ENCODE results near the gene CEMIP2.
A peak's percentile ranks its signal among the peaks of the same experiment; 100 is the strongest.
"Not testable (repeated sequence)": the region's sequence is repeated elsewhere in the genome, so short reads cannot be mapped to it uniquely, and the experiment has no call there.

Gene CEMIP2

GRCh38 chr9:71706176-71706575 lies 62.1 kb downstream of the CEMIP2 start:
- no peak for DNase-seq (ENCODE audit: low read depth)

GRCh38 chr9:71704796-71705195 lies 63.5 kb downstream of the CEMIP2 start:
- DNase-seq (ENCODE audit: low read depth): no peak

- no peak for DNase-seq (ENCODE audit: low read depth)
Measured at GRCh38 chr9:71703172-71703872, 65.0 kb downstream of the CEMIP2 start.

- no peak for DNase-seq (ENCODE audit: low read depth)
Measured at GRCh38 chr9:71697882-71698281, 70.4 kb downstream of the CEMIP2 start.

- no peak for DNase-seq (ENCODE audit: low read depth)
Measured at GRCh38 chr9:71694332-71694731, 74.0 kb downstream of the CEMIP2 start.

GRCh38 chr9:71693607-71694006 lies 74.7 kb downstream of the CEMIP2 start:
- DNase-seq (ENCODE audit: low read depth): no peak

GRCh38 chr9:71692337-71692736 lies 76.0 kb downstream of the CEMIP2 start:
- no peak for DNase-seq (ENCODE audit: low read depth)

GRCh38 chr9:71691576-71691975 lies 76.7 kb downstream of the CEMIP2 start:
- not testable (repeated sequence) for DNase-seq (ENCODE audit: low read depth)

- no peak for DNase-seq (ENCODE audit: low read depth)
Measured at GRCh38 chr9:71690689-71691435, 77.5 kb downstream of the CEMIP2 start.

GRCh38 chr9:71690063-71690688 lies 78.1 kb downstream of the CEMIP2 start:
- peak; percentile 53 for DNase-seq (ENCODE audit: low read depth)

GRCh38 chr9:71687676-71688075 lies 80.6 kb downstream of the CEMIP2 start:
- no peak for DNase-seq (ENCODE audit: low read depth)

GRCh38 chr9:71685988-71686387 lies 82.3 kb downstream of the CEMIP2 start:
- DNase-seq (ENCODE audit: low read depth): no peak

GRCh38 chr9:71685394-71685793 lies 82.9 kb downstream of the CEMIP2 start:
- DNase-seq (ENCODE audit: low read depth): no peak

- DNase-seq (ENCODE audit: low read depth): no peak
Measured at GRCh38 chr9:71684566-71684965, 83.7 kb downstream of the CEMIP2 start.

- peak; percentile 78 for DNase-seq (ENCODE audit: low read depth)
Measured at GRCh38 chr9:71683598-71684235, 84.6 kb downstream of the CEMIP2 start.

GRCh38 chr9:71681708-71682272 lies 86.5 kb downstream of the CEMIP2 start:
- DNase-seq (ENCODE audit: low read depth): peak; percentile 62

GRCh38 chr9:71681104-71681707 lies 87.1 kb downstream of the CEMIP2 start:
- peak; percentile 41 for DNase-seq (ENCODE audit: low read depth)

GRCh38 chr9:71680189-71680980 lies 87.9 kb downstream of the CEMIP2 start:
- DNase-seq (ENCODE audit: low read depth): peak; percentile 80

GRCh38 chr9:71678999-71679398 lies 89.3 kb downstream of the CEMIP2 start:
- no peak for DNase-seq (ENCODE audit: low read depth)

- DNase-seq (ENCODE audit: low read depth): no peak
Measured at GRCh38 chr9:71677209-71677608, 91.1 kb downstream of the CEMIP2 start.

- DNase-seq (ENCODE audit: low read depth): no peak
Measured at GRCh38 chr9:71676460-71676859, 91.9 kb downstream of the CEMIP2 start.

Measured in ELR (cell line).